ENCODE data around the gene TMEM98.

The TMEM98 gene

GRCh38 chr17:32980230-32980629, 52.3 kb downstream of the TMEM98 start:
- TF ChIP-seq POLR2AphosphoS5 (IDR thresholded peaks at IDR 0.05; ENCODE audit: low read depth, low read length), result no peak
- TF ChIP-seq TAF1 (IDR thresholded peaks at IDR 0.05; ENCODE audit: borderline replicate concordance, insufficient read depth, low read length), result no peak
- no peak for TF ChIP-seq FOXP2 (optimal IDR thresholded peaks at IDR 0.05; ENCODE audit: borderline replicate concordance, extremely low read depth, extremely low read length, insufficient read depth)
- TF ChIP-seq SIN3A (IDR thresholded peaks at IDR 0.05; ENCODE audit: borderline replicate concordance, insufficient read depth, low read length), result no peak
- no peak for TF ChIP-seq REST (IDR thresholded peaks at IDR 0.05; ENCODE audit: insufficient read depth in 1 of 2, low read depth in 2 of 2, low read length in 2 of 2)

- TF ChIP-seq REST (IDR thresholded peaks at IDR 0.05; ENCODE audit: insufficient read depth in 1 of 2, low read depth in 2 of 2, low read length in 2 of 2), result no peak
- TF ChIP-seq SIN3A (IDR thresholded peaks at IDR 0.05; ENCODE audit: borderline replicate concordance, insufficient read depth, low read length), result no peak
- TF ChIP-seq FOXP2 (optimal IDR thresholded peaks at IDR 0.05; ENCODE audit: borderline replicate concordance, extremely low read depth, extremely low read length, insufficient read depth), result no peak
- no peak for TF ChIP-seq POLR2AphosphoS5 (IDR thresholded peaks at IDR 0.05; ENCODE audit: low read depth, low read length)
- TF ChIP-seq TAF1 (IDR thresholded peaks at IDR 0.05; ENCODE audit: borderline replicate concordance, insufficient read depth, low read length), result no peak
These were observed 57.2 kb downstream of the TMEM98 start for GRCh38 chr17:32985050-32985756.

- TF ChIP-seq POLR2AphosphoS5 (IDR thresholded peaks at IDR 0.05; ENCODE audit: low read depth, low read length), result no peak
- TF ChIP-seq REST (IDR thresholded peaks at IDR 0.05; ENCODE audit: insufficient read depth in 1 of 2, low read depth in 2 of 2, low read length in 2 of 2), result no peak
- no peak for TF ChIP-seq FOXP2 (optimal IDR thresholded peaks at IDR 0.05; ENCODE audit: borderline replicate concordance, extremely low read depth, extremely low read length, insufficient read depth)
- no peak for TF ChIP-seq TAF1 (IDR thresholded peaks at IDR 0.05; ENCODE audit: borderline replicate concordance, insufficient read depth, low read length)
- TF ChIP-seq SIN3A (IDR thresholded peaks at IDR 0.05; ENCODE audit: borderline replicate concordance, insufficient read depth, low read length), result no peak
These were observed 60.6 kb downstream of the TMEM98 start for GRCh38 chr17:32988481-32989101.

GRCh38 chr17:32992321-32993033, 64.5 kb downstream of the TMEM98 start:
- no peak for TF ChIP-seq REST (IDR thresholded peaks at IDR 0.05; ENCODE audit: insufficient read depth in 1 of 2, low read depth in 2 of 2, low read length in 2 of 2)

Data from PFSK-1 (cell line).